Regular cardiac myocyte (primary cell): ENCODE results near the gene ROBO3. TPM values are rescaled to one million over a fixed set of nuclear protein-coding genes. Genes with fewer than 3 reads are reported as not detected.

Source experiments
- total RNA-seq: library from RNA; depleted of rRNA; stranded (reverse); fragments of >200 nt; gene quantifications from 2 replicates; pipeline ENCODE4 v1.2.3, GENCODE V29; 2014

The ROBO3 gene
- total RNA-seq = 6.1 and 6.2 TPM in 2 replicates

GRCh38 chr11:124865181-124865901, at the start of gene ROBO3:
Gene ROBO3 (plus strand): TSS chr11:124865432. CDS start chr11:124865578, 146 bp downstream.

GRCh38 chr11:124897674-124898262, 32.5 kb downstream of the ROBO3 start, which contains the start of gene ROBO4:
Gene ROBO4 (minus strand): TSS chr11:124897865. CDS start chr11:124897795, 70 bp downstream.

GRCh38 chr11:124918950-124919349, 53.7 kb downstream of the ROBO3 start, which contains the start of gene HEPN1:
Gene HEPN1 (plus strand): TSS chr11:124919250.

Other genes with a start within 250 kb of the ROBO3 start
- 23.6 and 28.2 TPM in 2 replicates for gene TBRG1, start 242.6 kb upstream of the ROBO3 start, total RNA-seq
- gene SIAE, start 191.7 kb upstream of the ROBO3 start, total RNA-seq = 7.1 and 18.6 TPM in 2 replicates
- gene SPA17, start 191.5 kb upstream of the ROBO3 start, total RNA-seq = 8.2 and 13.0 TPM in 2 replicates
- gene NRGN, start 125.5 kb upstream of the ROBO3 start, total RNA-seq = 0.28 and 0.77 TPM in 2 replicates
- gene VSIG2, start 113.2 kb upstream of the ROBO3 start, total RNA-seq = not detected in 2 replicates
- gene ESAM, start 103.1 kb upstream of the ROBO3 start, total RNA-seq = 2.5 and 7.1 TPM in 2 replicates
- 8.5 and 8.8 TPM in 2 replicates for gene MSANTD2, start 65.0 kb upstream of the ROBO3 start, total RNA-seq
- 1.1 and 6.9 TPM in 2 replicates for gene ROBO4, start 32.4 kb downstream of the ROBO3 start, total RNA-seq
- gene HEPN1, start 53.8 kb downstream of the ROBO3 start, total RNA-seq = not detected in 2 replicates
- gene HEPACAM, start 70.6 kb downstream of the ROBO3 start, total RNA-seq = not detected in 2 replicates
- 0.85 and 3.6 TPM in 2 replicates for gene CCDC15, start 88.8 kb downstream of the ROBO3 start, total RNA-seq
- gene SLC37A2, start 197.9 kb downstream of the ROBO3 start, total RNA-seq = 0.56 and 1.3 TPM in 2 replicates
- 23.7 and 30.9 TPM in 2 replicates for gene TMEM218, start 246.2 kb downstream of the ROBO3 start, total RNA-seq